Measurements from ENCODE around the gene RAB20.
"Not testable (repeated sequence)": the region's sequence is repeated elsewhere in the genome, so short reads cannot be mapped to it uniquely, and the experiment has no call there.

The RAB20 gene

DNA sequence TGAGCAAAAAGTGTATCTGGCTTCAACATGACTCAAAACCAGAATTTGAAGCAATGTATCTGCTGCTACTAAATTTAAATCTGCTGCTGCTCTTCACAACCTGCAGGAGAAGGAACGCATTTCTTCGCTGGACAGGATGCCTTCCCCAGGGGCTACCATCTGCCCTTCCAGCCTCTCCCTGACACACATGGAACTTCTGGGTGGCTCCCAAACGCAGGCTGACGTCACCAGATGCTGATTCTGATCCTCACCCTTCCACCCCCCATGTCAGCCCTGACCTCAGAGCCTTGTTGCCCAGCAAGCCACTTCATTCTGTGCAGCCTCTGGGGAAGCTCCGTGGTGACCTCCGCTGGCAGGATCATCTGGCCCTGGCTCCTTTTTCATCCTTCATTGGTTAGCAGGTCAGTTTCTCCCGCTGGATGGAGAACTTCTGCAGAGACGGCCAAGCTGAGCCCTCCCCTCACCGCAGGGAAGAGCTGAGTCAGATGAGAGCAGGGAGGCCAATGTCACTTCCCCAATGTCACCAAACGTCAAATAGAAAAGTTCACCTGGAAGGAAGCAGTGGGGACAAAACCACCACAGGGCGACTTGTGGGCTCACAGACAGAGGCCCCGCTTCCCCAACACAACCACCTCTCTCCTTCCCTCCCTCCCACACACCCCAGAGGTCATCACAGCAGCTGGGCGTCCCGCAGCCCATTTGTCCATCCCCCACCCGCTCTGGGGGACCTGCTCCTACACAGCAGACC, 14.0 kb upstream of the RAB20 start:
- no peak for DNase-seq

DNA sequence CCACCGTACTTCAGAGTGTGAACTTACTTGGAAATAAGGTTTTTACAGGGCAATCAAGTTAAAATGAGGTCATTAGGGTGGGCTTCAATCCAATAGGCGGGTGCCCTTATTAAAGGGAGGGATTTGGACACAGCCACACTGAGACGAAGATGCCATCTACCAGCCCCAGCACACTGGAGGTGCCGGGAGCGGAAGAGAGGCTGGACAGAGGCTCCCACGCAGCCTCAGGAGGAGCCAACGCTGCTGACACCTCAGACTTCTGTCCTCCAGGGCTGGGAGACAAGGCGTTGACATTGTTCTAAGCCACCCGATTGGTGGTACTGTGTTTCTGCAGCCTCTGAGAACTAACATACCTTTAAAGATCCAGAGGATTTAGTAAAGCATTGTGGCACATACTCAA, 12.6 kb upstream of the RAB20 start:
- DNase-seq = no peak

DNA sequence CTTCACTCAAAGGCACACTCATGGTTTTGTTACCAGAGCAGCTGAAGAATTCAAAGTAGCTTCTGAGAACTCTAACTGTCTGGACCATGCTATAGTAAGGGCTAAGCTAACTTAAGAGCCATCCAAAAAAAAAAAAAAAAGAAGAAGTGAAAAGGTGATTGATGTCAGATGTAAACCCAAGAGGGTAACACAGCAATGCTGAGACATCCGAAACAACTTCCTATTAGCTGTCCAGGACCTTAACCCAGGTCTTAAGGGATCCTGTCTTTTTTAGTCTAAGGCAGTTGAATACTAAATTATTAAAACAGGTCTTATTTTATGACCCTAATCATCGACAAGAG, 11.2 kb upstream of the RAB20 start:
- no peak for DNase-seq

DNA sequence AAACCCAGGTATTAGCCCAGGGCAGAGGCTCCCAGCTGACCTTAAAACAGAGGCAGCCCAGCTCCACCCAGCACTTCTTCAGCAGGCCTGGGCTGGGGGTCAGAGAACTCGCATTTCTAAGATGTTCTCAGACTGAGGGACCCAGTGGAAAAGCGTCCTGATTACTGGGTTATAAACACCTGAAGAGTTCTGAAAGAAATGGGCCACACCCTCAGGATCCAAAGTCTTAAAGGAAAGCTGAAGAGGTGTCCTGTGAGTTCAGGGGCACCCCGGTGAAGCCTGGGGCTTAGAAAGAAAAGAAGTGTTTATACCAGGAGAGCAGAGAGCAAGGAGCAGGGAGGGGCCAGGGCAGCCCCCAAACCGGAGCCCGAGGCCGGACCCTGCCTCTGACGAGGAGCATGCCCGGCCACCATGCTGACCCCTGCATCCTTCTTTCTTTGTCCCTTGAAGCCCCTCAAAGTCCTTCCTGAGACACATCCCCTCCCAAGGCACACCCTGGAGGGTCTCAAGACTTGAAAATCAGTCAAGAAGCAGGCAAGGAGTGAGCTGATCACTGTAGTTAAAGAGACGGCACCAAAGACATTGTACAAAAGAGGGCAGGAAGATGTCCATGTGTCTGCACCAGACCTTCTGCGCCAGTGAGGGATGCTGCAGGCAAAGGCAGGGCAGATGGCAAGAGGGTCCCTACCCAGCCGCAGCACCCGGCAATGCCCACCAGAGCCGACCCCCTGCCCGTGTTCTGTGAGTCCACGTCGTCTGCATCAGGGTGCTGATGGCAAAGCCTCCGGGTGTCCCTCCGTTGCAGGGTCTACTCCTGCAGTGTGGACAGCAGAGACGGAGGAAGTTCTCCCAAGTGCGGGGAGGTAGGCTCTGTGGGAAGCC, 10.6 kb upstream of the RAB20 start:
- DNase-seq = no peak

DNA sequence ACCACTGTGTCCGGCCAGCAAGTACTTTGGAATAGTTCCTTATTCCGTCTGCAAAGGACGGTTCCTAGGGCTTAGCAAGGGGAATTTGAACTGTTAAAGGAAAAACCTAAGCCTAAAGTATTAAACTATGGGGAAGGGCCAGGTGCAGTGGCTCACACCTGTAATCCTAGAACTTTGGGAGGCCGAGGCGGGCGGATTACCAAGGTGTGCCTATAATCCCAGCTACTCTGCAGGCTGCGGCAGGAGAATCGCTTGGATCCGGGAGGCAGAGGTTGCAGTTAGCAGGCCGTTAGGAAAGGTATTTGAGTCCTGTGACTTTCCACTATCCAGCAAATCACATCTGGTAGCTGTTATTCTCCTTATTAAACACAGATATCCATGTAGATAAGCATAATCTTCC, 9.4 kb upstream of the RAB20 start:
- DNase-seq = no peak

DNA sequence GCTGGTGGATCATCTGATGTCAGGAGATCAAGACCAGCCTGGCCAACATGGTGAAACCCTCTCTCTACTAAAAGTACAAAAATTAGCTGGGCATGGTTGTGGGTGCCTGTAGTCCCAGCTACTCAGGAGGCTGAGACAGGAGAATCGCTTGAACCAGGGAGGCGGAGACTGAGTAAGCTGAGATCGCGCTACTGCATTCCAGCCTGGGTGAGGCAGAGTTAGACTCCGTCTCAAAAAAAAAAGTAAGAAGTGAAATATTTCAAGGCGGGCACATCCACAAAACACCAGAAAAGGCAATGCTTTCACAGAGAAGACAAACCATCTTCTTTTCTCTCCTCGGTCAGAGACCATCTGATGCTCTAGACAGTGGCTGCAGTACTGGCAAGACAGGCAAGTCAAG, 8.4 kb upstream of the RAB20 start:
- DNase-seq = not testable (repeated sequence)

DNA sequence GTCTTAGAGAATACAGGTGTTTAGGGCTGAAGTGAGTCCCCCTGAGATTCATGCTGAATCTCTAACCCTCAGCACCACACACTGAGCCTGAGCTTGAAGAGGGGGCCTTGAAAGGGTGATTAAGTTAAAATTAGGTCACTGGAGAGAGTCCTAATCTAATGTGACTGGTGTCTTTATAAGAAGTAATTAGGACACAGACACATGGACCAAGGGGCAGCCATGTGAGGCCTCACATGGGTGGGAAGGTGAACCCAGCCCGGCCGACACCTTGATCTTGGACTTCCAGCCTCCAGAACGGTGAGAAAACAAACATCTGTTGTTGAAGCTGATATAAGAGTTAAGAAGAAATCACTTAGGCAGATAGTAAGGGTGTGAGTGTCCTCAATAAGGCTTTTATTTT, 7.1 kb upstream of the RAB20 start:
- no peak for DNase-seq

DNA sequence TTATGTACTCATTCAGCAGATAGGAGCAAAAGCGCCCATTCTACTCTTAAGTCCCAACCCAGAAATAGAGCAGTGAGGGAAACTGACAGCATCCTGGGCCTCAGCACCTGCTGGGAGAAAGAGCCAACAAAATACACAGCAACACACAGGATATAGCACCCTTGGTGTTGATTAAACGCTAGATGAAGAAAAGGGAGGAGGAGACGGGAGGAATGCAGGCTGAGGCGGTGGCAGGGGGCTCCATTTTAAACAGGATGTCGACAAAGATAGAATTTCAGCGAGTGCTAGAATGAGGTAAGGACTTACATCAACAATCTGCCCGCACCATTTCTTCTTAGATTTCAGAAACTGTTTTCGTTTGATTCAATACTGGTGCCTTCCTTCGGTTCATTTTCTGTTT, 4.6 kb upstream of the RAB20 start:
- no peak for DNase-seq

DNA sequence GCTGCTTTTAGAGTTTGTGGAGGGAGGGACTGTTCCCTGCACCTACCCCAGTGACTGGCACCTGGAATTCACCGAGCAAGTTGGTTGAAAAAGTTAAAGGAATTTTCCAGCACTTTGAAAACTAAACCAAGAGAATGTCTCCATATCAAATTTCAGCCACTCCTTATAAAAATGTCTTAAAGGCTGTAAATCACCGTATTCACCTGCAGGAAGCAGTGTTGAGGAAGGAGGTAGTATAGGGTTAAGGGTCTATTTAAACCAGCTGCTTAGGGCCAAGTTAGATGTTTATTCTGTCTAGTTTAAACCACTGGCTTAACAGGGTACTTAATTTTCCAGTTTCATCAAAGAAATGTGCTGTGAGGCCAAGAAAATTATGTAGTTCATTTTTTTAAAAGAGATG, 3.8 kb upstream of the RAB20 start:
- no peak for DNase-seq

DNA sequence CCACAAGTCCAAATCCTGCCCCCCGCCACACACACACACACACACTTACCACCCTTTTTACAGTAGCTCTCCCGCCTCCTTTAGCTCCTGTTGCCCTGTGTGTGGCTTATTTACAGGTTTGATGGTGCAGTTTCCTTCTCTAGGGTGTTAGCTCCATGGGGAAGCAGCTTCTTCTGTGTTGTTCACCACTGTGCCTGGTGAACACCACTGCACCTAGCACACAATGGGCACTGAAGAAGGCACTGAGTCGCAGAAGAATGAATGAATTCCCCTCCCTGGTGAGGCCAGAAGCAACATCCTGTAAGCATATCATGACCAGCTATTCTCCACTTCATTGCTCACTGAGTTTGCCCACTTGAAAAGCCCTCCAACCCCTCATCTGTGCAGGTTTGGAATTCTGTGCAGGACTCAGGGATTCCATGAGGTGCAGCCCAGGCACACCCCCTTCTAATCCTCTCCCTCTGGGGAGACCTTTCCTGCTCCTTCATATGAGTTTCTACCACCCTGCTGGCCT, 3.0 kb upstream of the RAB20 start:
- no peak for DNase-seq

DNA sequence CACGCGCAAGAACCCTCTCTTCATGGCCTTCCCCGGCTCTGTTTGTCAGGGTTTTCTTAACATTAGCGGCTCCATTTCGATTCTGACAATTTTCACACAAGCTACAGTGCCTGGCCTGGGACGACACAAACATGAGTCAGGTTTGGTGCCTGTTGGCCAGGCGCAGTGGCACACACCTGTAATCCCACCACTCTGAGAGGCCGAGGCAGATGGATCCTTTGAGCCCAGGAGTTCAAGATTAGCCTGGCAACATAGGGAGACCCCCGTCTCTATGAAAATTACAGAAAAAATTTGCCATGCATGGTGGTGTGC, 1.9 kb upstream of the RAB20 start:
- DNase-seq = no peak

DNA sequence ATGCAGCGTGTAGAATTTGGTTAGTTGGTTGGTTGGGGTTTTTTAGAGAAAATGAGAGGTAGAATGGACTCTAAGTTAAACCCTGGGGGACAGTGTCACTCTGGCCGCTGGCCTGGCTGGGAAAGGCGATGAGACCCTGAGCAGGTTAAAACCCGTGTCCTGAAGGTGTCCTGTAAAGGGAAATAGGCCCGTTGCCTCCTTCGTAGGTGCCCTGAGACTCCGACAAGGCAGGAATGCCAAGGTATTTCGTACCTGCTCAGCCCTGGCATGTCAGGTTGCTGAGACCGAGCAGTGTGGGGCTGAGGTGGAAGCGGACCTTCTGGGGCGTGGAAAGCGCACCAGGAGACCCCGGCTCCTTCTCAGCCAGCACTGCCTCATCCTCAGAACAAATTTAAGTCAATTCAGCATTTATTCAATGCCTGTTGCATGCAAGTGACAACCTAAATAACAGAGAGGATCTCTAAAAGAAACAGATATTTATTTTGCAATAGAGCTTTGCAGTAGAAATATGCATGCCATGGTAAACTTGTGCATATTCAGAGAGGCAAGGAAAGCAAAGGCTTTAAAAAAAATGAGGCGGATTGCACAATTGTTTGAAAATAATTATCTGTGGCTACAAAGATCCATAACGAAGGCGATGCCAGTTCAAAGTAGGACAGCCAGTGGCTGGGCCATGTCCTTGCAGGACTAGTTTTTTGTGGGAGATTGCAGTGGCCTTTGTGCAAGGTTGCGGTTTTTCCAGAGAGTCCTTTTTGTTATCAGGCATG, 1.4 kb upstream of the RAB20 start:
- no peak for DNase-seq

DNA sequence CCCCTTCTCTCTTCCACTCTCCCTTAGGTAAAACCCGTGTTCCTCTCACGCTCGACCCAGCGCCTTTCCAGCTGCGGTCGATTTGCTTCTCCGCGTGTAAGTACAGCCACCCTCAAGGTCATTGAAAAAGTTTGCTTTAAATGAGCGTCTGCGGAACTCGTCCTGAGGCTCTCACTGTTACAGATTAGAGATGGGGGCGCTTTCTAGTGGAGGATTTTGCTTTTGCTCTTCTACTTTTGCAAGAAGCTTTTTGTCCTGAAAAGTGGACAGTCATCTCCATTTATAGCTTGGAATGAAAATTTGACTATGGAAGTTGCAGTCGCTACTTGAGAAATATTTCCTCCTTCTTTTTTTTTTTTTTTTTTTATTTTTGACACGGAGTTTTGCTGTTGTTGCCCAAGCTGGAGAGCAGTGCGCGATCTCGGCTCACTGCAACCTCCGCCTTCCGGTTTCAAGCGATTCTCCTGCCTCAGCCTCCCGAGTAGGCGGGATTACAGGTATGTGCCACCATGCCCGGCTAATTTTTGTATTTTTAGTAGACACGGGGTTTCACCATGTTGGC, 595 bp upstream of the RAB20 start:
- DNase-seq = no peak

DNA sequence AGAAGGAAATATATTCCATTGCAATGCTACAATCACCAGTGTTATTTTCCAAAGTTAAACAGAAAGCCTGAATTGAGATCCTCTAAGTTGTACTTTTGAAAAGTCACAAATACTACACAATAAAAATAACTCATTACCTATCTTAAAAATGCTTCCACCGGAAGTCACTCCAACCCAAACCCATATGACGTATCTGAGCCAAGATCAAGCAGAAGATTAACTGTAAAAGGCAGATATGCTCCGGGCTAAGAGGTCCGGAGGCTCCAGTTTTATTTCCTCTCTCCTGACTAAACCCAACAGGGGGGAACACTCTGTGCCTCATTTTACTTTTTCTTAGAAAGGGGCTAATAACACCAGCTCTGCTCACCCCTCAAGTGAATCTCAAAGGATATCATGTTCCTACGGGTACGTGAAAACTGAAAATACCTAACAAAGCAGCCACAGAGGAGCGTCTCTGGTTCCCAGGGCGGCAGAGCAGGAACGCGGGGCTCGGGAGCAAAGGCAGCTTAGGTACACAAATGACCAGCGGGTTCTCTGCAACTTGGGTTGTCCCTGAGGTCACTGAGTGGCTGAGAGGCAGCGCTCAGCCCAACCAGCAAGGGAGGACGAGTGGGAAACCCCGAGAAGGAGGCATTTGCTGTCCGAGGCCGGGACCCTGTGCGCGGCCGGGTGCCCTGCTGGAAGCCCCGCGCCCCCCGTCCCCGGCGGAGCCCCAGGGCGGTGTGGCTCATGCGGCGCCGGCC, 750 bp downstream of the RAB20 start:
- no peak for DNase-seq

DNA sequence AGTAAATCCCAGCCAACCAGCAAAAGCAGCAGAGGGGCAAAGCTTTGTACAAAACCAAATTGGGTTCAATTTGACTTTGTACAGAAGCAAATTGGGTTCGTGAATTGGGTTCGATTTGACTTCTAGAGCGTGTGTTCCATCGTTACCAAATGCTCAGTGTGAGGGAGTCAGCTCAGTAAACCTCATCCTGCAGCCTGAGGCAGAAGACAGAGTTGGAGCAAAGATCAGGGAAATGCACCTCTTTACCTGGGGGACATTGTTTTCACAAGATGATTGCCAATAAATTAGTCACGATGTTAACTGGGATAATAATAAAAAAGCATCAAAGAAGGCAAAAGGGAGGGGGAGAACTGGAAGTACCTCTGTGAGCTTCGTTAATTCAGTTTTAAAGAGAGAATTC, 1.5 kb downstream of the RAB20 start:
- DNase-seq = no peak

DNA sequence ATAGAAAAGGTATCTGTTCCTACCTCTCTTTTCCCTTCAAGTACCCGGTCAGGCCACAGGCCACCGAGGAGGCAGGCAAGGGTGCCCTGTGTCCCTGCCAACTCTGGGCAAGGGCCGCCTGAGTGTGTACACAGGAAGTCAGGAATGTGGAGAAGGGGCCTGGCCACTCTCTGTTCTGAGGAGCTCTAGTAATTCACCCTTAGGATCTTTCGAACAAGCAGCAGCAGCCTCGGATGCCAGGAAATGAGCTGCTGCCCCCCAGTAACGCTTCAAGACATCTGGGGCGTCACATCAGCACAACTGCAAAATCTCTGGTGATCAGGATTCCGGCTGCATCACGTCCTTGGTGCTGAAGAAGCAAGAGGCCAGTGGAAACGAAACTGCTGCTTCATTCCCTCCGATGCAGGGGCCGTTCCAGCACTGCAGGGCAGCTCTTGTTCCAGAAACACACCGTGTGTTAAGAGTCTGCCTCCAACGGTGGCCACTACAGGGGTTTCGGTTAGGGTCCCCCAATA, 2.0 kb downstream of the RAB20 start:
- DNase-seq = peak in 1 of 2 donors; percentile 32

DNA sequence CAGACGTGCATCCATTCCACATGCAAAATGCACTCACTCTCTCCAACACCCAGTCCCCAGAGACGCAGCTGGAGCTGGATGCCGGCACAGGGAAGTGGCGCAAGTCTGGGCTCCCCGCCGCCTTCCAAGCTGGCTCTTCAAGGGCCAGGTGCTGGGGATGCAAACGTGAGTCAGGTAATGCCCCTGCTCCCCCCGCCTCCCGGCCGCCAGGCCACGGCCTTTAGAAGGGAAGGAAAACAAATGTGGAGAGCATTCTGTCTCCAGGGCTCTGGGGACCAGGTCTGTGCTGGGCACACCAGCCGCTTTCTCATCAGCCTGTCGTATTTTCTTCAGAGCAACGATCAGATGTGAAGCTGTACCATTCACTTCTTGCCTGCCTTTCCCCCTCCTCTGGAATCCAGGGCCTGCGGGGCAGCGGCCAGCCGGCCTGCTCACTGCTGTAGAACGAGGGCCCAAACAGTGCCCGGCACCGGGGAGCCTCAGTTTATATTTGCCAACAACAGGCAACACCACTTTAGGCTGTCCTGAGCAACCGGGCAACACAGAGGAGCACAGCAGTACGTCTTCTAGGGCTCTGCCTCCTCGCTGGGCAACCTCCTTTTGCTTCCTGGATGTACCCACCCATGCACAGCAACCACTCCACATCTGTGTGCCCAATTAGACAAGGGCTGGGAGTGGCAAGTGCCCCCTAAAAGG, 3.8 kb downstream of the RAB20 start:
- no peak for DNase-seq

DNA sequence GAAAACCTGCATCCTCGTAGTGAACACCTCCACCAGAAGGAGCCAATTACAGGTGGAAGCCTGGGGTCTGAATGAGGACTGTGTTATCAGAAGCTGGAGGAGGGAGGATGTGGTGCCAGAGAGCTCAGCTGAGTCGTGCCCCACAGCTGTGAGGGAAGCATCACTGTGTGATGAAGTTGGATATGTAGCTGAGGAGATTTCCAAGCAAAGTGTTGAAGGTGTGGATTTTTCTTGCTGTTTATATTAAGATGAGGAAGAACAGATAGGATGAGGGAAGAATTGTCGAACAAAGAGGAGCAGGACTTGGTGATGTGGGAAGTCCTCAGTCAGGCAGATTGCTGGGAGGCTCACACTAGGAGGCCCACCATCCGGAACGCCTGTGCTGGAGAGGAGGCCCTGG, 4.4 kb downstream of the RAB20 start:
- no peak for DNase-seq

DNA sequence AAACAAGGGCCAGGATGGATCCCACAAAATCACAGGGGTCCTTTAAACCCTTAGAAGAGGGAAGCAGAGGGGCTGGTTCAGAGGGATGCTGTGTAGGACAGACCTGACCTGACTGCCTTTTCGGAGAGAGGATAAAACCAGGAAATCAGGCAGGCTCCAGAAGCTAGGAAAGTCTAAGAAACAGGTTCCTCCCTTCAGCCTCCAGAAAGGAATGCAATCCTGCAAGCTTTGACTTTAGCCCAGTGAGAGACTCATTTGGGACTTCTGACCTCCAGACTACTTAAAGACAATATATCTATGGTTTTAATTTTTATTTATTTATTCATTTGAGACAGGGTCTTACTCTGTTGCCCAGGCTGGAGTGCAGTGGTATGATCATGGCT, 5.3 kb downstream of the RAB20 start:
- no peak for DNase-seq

DNA sequence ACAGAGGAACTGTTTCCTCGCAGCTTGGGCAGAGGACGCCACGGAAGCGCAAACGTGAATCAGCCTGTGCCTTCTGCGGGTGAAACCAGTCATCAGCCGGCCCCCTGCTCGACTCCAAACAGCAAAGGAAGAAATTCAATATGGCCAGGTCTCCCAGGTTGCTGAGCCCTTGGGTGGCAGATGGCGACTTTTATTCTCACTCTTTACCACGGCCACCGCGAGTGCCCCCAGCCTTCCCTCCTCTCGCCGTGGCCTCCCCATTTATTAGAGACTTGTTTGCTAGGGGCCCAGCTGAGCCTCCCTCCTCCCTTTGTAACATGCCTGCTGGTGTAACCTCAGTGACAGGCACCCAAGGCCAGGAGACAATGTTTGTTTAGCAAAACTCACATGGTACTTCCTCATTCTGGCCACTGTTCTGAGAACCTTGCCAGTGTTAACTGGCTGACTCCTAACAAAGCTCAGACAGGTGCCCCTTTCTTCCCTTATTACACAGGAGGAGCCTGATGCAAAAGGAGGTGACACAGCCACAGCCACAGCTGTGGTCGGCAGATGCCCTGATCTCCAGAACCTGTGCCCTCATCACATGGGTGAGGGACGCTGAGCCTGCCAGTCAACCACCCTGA, 5.8 kb downstream of the RAB20 start:
- no peak for DNase-seq

DNA sequence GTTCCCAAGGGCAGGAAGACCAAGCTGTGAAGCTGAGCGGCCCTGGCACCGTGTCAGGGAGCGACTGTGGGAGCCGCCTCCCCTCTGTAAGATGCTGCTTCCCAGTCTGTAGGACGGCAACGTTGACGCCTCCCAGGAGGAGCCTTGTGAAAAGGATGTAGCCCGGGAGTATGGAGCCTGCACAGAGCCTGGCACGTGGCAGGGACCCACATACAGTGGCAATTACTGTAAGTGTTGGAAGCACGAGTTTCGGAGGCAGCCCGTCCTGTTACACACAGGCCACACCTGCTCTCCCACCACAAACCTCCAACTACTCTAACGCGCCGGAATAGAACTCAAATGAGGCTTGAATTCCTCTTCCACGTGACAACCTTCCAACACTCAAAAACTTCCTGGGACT, 6.6 kb downstream of the RAB20 start:
- no peak for DNase-seq

Data from hippocampal formation (tissue), 2 donors.